Upper lobe of left lung (tissue), 4 donors: ENCODE data around the gene PAIP2.

Experiments
- CTCF ChIP-seq, 6 experiments: fragments of 450-650 bp in 4 of 6; fragments of 200-600 bp in 2 of 6; sonication (generic) in 2 of 6; IDR thresholded peaks; one replicate each; pipeline ENCODE4 v1.5.1; 2016 to 2019; ENCODE audit warnings: antibody characterized with exemption in 6 of 6
- EP300 ChIP-seq, 4 donors: sonication (generic); formaldehyde crosslinking; IDR thresholded peaks; one replicate each; pipeline ENCODE4 v1.5.1; 2017; ENCODE audit warnings: antibody characterized with exemption in 4 of 4, control low read depth in 2 of 4
- POLR2A ChIP-seq, 4 donors: fragments of 450-650 bp; IDR thresholded peaks; one replicate each; pipeline ENCODE4 v1.5.1; 2016 to 2017; ENCODE audit warnings: antibody characterized with exemption in 4 of 4, mild to moderate bottlenecking in 2 of 4
- POLR2AphosphoS5 ChIP-seq, 2 donors: sonication (generic); formaldehyde crosslinking; IDR thresholded peaks; one replicate each; pipeline ENCODE4 v1.5.1; 2017; ENCODE audit warnings: antibody characterized with exemption in 2 of 2

DNA sequence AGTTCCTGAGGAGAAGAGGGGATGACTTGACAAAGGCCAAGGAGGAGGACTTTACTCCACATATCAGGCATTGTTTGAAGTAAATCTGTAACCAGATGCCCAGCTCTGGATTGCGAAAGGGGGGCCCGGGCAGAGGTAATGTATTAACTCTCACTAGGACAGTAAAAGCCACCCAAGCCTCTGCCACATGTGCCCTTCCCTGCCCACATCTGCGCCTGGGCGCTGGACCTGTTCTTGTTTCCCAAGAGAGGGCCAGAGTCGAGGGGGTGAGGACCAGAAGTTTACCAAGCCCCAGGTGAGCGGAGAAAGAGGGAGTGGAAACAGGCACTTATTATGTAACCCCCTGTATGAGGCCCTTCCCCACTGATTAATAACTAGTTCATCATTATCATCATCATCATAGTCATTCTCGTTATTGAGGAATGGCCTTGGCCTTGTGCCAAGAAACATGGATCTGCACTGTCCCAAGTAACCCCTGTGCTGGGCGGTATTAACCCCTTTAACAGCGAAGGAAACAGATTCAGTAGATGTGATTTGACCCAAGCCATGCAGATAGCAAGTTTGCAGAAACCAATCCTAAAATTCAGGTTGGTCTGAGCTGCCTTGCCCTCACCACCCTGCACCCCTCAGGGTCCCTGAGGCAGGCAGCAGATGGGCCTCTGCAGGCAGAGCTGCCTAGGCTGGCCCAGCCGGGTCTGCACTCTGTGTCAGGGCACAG, 41.8 kb downstream of the PAIP2 start, which contains the start of gene SLC23A1:
- TF ChIP-seq CTCF (IDR thresholded peaks at IDR 0.05) (no peak), POLR2AphosphoS5 (IDR thresholded peaks at IDR 0.05) (no peak), EP300 (IDR thresholded peaks at IDR 0.05) (no peak), POLR2A (IDR thresholded peaks at IDR 0.05) (no peak)
